HG02938 (cell line): ENCODE data around the gene COX6A2.
"Not testable (repeated sequence)": the region's sequence is repeated elsewhere in the genome, so short reads cannot be mapped to it uniquely, and the experiment has no call there.

ENCODE experiments used
- ATAC-seq: cut with Tn5 transposase; IDR thresholded peaks from one replicate; pipeline ENCODE4 v1.9.1; 2021; ENCODE audit warnings: mild to moderate bottlenecking, moderate library complexity; ENCODE audit not compliant: unreplicated experiment

The COX6A2 gene

DNA sequence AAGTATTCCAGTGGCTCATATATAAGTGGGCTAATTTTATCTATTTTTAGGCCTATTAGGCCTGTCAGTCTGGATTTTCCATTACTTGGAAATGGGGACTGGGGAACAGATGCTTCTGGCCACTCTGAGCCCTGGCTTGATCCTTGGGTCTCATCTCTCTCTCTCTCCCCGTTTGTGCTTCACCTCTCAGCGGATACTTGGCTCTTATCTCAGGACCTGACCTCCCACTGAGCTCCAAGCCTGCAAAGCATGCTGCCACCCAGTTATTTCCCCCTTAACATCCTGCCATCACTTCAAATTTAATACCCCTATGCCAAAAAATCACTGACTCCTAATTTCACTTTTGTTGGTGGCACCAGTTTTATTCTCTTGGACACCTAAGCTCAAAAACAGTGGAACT lies 10.3 kb upstream of the COX6A2 start:
- ATAC-seq: no peak

DNA sequence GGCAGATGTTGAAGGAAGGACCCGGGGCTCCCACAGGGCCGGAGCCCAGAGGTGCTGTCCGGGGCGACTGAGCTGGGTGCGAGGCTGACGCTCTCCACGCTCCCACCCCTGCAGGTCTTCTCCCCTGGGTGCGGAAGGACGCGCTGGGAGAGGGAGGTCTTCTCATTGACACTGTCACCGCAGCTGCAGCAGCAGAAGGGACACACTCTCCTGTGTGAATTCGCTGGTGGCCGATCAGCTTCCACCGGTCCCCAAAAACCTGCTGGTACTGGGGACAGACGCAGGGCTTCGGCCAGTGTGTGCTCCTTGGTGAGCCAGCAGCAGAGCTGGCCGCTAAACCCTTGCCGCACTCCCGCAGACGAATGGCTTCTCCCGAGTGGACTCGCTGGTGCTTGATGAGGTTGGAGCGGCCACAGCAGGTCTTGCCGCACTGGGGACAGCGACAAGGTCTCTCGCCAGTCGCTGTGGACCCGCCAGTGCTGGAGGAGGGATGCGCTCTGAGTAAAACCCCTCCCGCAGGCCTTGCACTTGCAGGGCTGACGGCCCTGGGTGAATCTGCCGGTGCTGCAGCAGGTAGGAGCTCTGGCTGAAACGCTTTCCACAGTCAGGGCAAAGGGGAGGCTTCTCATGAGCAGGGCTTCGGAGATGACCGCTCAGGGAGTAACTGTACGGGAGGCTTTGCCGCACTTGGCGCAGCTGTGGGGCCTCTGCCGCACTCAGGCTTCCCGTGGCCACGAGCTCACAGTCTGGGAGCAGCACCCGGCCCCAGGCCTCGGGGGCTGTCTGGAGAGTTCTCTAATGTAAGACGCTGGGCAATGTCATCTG lies 8.3 kb upstream of the COX6A2 start:
- ATAC-seq: no peak

DNA sequence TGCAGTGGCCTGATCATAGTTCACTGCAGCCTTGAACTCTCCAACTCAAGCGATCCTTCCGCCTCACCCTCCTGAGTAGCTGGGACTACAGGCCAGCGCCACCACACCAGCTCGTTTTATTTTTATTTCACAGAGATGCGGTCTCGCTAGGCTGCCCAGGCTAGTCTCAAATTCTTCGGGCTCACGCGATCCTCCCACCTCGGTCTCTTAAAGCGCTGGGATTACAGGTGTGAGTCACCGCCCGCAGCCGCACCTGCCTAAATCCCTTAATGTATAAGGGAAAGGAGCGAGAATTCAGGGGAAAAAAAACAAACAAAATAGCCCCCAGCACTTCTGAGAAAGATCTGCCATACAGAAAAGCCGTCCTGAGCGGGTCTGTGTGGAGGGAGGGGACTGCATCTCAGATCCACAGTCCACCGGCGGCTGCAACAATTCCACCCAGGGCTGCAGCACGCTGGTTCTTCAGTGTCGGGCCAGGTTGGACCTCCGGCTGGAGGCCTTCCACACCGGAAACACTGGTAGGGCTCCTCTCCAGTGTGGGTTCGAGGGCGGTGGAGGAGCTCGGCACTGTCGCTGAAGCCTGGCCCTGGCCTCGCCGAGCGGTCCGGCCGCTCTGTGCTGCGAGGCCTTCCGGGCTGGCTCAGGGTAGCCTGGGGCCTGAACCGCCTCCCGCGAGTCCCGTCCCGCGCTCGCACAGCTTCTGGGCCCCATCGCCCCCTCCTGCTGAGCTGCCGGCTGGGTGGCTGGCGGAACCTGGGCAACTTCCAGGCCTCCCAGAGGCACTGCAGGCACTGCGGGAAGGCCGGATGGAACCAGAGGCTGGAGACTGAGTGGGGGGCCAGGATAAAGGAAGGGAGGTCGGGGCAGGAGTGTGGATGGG lies 7.4 kb upstream of the COX6A2 start:
- no peak for ATAC-seq

DNA sequence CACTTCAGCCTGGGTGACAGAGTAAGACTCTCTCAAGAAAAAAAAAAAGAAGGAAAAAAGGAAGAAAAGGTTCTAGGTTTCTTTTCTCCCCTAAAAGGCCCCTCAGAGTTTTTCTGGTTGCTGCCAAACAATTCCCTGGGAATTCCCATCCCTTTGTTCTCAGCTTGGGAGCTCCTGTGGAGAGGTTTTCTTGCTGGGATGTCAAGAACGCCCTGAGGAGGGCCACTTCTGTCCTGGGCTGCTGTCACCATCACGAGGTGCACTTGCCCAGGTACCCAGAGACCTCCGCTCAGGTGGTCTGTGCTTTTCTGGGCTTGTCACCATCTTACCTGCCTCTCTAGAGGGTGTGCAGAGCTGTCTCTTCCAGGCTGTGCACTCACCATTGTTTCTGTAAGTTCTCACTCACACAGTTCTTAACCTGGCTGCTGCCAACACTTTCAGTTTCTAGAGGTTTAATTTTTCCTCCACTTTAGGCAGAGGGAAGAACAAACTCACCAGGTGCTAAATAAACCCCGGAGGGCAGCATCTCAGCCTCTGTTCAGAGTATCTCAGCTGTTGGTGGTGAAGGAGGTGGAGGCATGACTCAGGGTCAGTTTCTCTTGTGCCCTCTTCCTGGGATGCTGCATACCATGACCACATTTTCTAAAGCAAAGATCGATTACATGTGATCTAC lies 2.4 kb upstream of the COX6A2 start:
- ATAC-seq: no peak

DNA sequence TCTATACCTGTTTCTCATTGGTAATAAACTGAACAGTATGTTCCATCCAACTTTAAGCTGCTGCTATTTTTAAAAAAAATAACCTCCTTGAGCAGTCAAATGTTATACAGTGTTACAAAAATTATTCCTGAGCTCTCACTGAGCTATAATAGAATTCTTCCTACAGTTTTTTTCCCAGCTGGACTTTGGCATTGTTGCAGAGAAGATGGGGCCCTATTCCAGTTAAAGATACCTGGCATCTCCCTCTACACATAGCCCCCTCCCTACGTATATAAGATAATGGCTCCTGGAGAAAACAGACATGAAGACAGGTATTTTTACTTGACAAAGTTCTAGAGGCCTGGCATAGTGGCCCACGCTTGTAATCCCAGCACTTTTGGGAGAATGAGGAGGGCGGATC lies 1.6 kb upstream of the COX6A2 start:
- no peak for ATAC-seq

DNA sequence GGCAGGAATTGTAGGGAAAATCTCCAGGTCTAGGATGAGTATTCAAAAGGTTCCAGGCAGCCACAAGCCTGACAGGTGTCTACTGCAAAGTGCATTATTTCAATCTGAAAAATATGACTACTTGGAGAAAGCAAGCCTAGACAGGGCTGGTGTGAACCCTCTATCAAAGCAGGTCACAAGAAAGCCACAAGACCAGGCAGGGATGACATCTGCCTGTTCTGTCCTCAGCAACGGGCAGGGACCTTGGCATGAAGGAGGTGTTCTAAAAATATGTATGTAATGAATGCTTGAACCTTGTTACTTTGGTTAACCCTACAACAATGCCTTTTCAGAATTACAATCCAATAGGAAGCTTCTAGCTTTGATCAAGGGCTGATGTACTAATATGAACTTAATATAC lies 1.2 kb upstream of the COX6A2 start:
- no peak for ATAC-seq

DNA sequence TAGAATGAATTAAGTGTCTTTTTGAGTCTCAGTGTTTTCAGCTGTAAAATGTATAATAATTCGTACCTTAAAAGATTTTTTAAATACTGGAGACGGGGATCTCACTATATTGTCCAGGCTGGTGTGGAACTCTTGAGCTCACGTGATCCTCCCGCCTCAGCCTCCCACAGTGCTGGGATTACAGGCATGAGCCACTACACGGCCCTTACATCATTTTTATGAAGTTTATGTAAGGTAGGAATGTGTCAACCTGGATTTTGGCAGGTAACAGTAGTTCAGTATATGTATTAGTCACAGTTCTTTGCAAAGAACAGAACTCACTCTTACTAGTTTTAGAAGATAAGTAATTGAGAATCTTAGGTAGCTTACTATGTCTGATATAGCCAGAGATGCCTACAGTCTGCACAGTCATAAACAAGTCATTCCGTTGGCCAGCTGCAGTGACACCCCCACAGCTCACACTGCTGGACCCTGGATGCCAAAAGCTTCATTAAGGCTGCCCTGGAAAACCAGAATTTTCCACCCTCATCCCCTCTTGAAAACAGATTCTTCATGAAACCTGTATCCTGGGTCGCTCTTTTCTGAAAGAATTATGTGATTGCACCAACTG lies 583 bp upstream of the COX6A2 start:
- no peak for ATAC-seq

DNA sequence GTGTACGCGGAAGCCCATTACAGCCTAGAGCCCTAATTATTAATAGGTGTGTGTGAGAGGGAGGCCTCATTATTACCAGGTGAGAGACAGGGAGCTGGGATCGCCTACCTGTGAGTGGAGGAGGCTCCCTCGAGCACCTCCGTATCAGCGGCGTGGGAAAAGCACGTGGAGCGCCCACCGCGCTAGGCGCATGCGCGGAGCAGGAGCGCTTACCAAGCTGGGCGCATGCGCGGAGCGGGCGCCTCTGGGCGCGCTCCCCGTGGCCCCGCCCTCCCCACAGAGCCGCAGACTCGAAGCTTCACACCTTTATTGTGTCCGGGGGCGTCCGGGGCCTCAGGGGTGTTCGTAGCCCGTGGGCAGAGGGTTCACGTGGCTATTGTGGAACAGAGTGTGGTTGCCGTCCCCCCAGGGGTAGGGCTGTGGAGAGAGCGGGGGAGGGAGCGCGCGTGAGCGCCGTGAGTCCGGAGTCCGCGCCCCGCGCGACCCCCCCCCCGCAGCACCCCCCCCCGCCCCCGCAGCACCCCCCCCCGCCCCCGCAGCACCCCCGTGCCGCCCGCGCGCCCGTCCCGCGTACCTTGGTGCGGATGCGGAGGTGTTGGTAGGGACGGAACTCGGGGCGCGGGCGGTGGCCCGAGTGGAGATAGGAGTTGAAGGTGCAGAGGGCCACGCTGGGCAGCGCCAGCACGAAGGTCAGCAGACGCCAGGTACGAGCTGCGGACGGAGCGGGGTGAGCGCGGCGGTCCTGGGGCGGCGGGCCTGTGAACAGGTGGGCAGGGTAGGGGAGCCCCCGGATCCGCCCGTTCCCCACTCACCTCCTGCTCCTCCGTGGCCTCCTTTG lies 500 bp downstream of the COX6A2 start:
- ATAC-seq: no peak

DNA sequence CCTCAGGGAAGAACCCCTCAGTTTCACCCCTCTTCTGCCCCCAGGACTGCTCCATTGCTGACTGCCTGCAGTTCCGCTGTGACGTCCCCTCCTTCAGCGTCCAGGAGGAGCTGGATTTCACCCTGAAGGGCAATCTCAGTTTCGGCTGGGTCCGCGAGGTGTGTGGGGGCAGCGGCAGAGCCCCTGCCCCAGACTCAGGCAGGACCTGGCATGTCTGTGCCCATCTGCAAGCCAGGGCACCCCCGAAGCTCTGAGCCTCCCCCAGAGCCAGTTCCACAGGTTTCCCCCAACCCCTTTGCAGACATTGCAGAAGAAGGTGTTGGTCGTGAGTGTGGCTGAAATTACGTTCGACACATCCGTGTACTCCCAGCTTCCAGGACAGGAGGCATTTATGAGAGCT lies 4.4 kb downstream of the COX6A2 start:
- ATAC-seq: no peak

DNA sequence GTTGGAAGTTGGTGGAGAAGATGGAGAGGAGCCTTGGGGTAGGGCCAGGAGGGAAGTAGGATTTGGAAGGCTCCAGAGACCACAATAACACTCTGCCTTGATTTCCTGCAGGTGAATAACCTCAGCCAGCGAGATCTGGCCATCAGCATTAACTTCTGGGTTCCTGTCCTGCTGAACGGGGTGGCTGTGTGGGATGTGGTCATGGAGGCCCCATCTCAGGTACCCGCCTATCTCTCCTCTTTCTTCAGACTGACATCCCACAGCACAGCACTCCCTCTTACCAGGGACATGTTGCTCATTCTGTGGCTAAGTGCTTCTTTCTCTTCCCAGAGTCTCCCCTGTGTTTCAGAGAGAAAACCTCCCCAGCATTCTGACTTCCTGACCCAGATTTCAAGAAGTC lies 4.9 kb downstream of the COX6A2 start:
- no peak for ATAC-seq

DNA sequence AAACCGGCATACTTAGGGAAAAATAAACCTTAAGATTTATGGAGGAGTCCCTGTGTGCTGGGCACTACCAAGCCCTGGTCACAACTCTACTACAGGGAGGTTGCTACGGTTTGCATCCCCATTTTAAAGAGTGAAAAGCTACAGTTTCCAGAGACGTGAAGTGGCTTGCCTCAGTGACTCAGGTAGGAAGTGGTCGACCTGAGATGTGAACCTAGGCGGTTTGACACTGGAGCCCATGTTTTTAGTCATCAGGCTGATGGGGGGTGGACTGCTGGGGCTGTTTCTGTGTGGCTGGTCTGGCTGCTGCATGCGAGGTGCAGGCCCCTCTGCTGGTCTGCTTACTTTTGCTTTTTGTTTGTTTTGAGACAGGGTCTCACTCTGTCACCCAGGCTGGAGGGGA lies 6.6 kb downstream of the COX6A2 start:
- no peak for ATAC-seq

DNA sequence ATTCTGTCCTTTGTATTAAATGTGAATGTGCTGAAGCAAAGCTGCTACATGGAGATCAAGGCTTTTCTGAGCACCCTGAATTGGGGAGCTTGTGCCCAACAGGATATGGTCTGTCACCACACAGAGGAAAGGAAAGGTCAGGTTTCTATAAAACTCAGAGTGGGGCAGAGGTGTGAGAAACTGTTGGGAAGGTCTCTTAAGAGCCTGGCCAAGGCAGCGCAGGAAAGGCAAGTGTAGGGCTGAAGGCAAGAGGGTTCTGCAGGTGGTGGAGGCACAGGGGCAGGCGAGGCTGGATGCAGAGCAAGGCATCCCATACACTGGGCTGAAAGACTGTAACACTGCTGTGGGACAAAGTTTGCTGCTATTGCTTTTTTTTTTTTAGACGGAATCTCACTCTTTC lies 8.1 kb downstream of the COX6A2 start:
- ATAC-seq: no peak

DNA sequence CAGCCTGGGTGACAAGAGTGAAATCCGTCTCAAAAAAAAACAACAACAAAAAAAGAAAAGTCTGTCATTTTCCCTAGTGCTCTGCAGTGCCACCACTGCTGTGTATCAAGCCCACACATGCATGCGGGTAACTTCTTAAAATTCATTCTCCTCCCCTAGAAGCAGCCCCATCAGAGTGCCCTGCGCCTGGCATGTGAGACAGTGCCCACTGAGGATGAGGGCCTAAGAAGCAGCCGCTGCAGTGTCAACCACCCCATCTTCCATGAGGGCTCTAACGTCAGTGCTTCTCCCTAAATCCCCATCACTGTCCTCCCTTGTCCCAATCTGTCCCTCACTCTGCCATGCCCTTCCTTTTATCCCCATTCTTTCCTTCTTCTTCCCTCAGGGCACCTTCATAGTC lies 10.2 kb downstream of the COX6A2 start:
- ATAC-seq: no peak

DNA sequence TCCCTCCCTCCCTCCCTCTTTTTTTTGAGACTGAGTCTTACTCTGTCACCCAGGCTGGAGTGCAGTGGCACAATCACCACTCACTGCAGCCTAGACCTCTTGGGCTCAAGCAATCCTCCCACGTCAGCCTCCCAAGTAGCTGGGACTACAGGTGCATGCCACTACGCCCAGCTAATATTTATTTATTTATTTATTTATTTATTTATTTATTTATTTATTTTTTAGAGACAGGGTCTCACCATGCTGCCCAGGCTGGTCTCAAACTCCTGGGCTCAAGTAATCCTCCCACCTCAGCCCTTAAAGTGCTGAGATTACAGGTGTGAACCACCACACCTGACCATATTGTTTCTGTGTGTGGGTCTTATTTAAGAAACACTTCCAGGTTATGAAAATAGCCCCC lies 11.1 kb downstream of the COX6A2 start:
- ATAC-seq: not testable (repeated sequence)

DNA sequence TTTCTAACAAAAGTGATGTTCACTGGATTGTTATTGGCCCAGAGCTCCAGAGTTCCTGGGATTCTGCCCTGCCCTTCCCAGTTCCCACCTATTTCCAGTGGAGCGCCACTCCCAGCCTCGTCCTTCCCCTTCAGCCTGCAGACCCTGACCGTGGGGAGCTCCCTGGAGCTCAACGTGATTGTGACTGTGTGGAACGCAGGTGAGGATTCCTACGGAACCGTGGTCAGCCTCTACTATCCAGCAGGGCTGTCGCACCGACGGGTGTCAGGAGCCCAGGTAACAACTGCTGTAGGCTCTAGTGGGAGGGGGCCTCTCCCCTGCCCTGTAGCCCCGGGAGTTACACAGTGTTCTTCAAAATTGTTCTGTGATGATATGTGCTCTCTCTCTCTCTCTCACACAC lies 11.8 kb downstream of the COX6A2 start:
- no peak for ATAC-seq

DNA sequence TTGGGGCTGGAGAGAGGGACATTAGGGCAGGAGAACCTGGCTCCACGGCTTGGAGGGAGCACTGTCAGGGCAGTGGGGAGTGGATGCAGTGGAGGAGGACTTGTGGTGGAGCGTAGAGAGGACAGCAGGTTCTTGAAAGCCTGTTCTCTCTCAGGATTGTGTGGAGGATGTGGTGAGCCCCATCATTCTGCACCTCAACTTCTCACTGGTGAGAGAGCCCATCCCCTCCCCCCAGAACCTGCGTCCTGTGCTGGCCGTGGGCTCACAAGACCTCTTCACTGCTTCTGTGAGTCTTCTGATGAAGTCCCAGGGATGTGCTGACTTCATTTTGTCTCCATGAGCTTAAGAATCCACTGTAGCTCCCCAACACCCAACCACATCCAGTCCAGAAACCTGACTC lies 13.5 kb downstream of the COX6A2 start:
- ATAC-seq: no peak

DNA sequence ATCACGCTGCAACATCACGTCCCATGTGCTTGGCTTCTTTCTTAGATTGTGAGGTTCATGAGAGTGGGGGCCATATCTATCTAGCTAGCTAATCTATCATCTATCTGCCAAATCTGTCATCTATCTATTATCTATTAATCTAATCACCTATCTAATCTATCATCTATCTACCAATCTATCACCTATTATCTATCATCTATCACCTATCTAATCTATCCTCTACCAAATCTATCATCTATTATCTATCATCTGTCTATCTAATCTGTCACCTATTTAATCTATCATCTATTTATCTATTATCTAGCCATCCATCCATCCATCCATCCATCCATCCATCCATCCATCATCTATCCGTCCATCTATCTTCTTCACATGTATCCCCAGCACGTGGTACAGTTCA lies 14.2 kb downstream of the COX6A2 start:
- no peak for ATAC-seq

DNA sequence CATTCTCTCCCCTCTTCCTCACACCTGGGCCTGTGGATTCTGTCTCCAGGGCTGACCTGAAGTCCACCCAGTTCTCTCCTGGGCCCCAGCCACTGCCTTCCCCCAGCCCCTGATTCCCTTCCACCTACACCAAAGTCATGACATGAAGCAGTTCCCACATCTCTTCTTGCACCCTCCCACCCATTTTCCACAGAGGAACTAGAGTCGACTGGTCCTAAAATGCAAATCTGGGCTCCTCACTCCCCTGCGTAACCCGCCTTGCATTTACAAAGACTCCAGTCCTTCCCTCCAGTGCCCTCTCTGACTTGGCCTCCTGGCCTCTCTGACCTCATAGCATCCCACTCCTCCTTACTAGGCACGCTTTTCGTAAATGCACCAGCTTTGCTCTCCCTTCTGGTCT lies 14.8 kb downstream of the COX6A2 start:
- ATAC-seq: no peak

DNA sequence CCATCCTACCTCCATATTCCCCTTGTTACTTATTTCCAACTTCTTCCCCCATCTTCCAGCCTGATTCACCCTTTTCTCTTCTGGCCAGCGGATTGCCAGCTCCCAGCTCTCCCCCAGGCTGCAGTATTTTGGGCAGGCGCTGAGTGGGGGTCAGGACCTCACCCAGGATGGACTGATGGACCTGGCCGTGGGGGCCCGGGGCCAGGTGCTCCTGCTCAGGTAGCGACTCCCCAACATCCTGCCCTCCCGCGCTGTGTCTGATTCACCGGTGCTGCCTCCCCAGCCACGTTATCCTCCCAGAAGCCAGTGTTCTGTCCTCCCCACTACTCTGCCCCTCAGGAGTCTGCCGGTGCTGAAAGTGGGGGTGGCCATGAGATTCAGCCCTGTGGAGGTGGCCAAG lies 15.4 kb downstream of the COX6A2 start:
- no peak for ATAC-seq
